Amygdala (tissue), 56 donors: ENCODE measurements around the gene GNB3.
"Not testable (repeated sequence)": the region's sequence is repeated elsewhere in the genome, so short reads cannot be mapped to it uniquely, and the experiment has no call there.

Experiments
- DNase-seq, 56 donors: peaks; one replicate each; lab custom pipeline; 2025; lab: John Stamatoyannopoulos, UW

GNB3 gene

GRCh38 chr12:6872073-6873048 lies 31.6 kb downstream of the GNB3 start:
- peak in 54 of 56 donors; percentile 20 to 87 (median 60) for DNase-seq

- DNase-seq = peak in 55 of 56 donors; percentile 51 to 96 (median 86)
Observed at GRCh38 chr12:6873094-6874014, 32.6 kb downstream of the GNB3 start, which contains the start of gene SPSB2. Gene SPSB2 (minus strand): TSS chr12:6873303. CDS start chr12:6872901, 402 bp downstream.

GRCh38 chr12:6874015-6874368 lies 33.3 kb downstream of the GNB3 start:
- DNase-seq = not testable (repeated sequence)

GRCh38 chr12:6879824-6880223 lies 39.1 kb downstream of the GNB3 start:
- DNase-seq = not testable (repeated sequence)

GRCh38 chr12:6883252-6883651 lies 42.5 kb downstream of the GNB3 start:
- DNase-seq = no peak

GRCh38 chr12:6883683-6884082 lies 43.0 kb downstream of the GNB3 start:
- no peak for DNase-seq

- no peak for DNase-seq
Observed at GRCh38 chr12:6884539-6884938, 43.8 kb downstream of the GNB3 start.

GRCh38 chr12:6886206-6886999 lies 45.7 kb downstream of the GNB3 start:
- not testable (repeated sequence) for DNase-seq

GRCh38 chr12:6887460-6887859 lies 46.7 kb downstream of the GNB3 start:
- DNase-seq = no peak

- DNase-seq = no peak
Observed at GRCh38 chr12:6888360-6888759, 47.6 kb downstream of the GNB3 start.

GRCh38 chr12:6888794-6889193 lies 48.1 kb downstream of the GNB3 start:
- DNase-seq = not testable (repeated sequence)

- DNase-seq = not testable (repeated sequence)
Observed at GRCh38 chr12:6889775-6890573, 49.2 kb downstream of the GNB3 start.

GRCh38 chr12:6890789-6891645 lies 50.3 kb downstream of the GNB3 start:
- peak; percentile 80 to 99 (median 95) for DNase-seq

GRCh38 chr12:6891646-6892001 lies 50.9 kb downstream of the GNB3 start:
- no peak for DNase-seq

GRCh38 chr12:6892683-6893082 lies 52.0 kb downstream of the GNB3 start:
- DNase-seq = not testable (repeated sequence)

- DNase-seq = no peak
Observed at GRCh38 chr12:6894321-6894720, 53.6 kb downstream of the GNB3 start.
